GM18861 (cell line): Measurements from ENCODE around the gene THBS3.
"Not testable (repeated sequence)": the region's sequence is repeated elsewhere in the genome, so short reads cannot be mapped to it uniquely, and the experiment has no call there.

ENCODE experiments used
- ATAC-seq: cut with Tn5 transposase; IDR thresholded peaks from one replicate; pipeline ENCODE4 v1.9.1; 2021; ENCODE audit not compliant: unreplicated experiment

The THBS3 gene

GRCh38 chr1:155191904-155192303 lies 15.8 kb downstream of the THBS3 start:
- ATAC-seq = no peak

- ATAC-seq = not testable (repeated sequence)
Measured at GRCh38 chr1:155189926-155190325, 17.8 kb downstream of the THBS3 start.

GRCh38 chr1:155188268-155188667 lies 19.4 kb downstream of the THBS3 start:
- no peak for ATAC-seq

GRCh38 chr1:155187456-155187891 lies 20.2 kb downstream of the THBS3 start:
- no peak for ATAC-seq

- ATAC-seq = no peak
Measured at GRCh38 chr1:155186794-155187455, 20.8 kb downstream of the THBS3 start.

- no peak for ATAC-seq
Measured at GRCh38 chr1:155186067-155186793, 21.5 kb downstream of the THBS3 start.

GRCh38 chr1:155185783-155186066 lies 22.0 kb downstream of the THBS3 start:
- no peak for ATAC-seq

GRCh38 chr1:155184835-155185782 lies 22.6 kb downstream of the THBS3 start:
- ATAC-seq = peak; percentile 82

- ATAC-seq = no peak
Measured at GRCh38 chr1:155184351-155184811, 23.3 kb downstream of the THBS3 start.

- no peak for ATAC-seq
Measured at GRCh38 chr1:155183775-155184221, 23.9 kb downstream of the THBS3 start.

- no peak for ATAC-seq
Measured at GRCh38 chr1:155182052-155182550, 25.6 kb downstream of the THBS3 start.

- ATAC-seq = no peak
Measured at GRCh38 chr1:155181371-155182051, 26.2 kb downstream of the THBS3 start.

GRCh38 chr1:155179112-155180031 lies 28.3 kb downstream of the THBS3 start:
- no peak for ATAC-seq

- ATAC-seq = no peak
Measured at GRCh38 chr1:155178441-155179111, 29.1 kb downstream of the THBS3 start.

GRCh38 chr1:155177918-155178281 lies 29.8 kb downstream of the THBS3 start:
- ATAC-seq = no peak

- ATAC-seq = no peak
Measured at GRCh38 chr1:155177192-155177917, 30.3 kb downstream of the THBS3 start.

- no peak for ATAC-seq
Measured at GRCh38 chr1:155176544-155177071, 31.1 kb downstream of the THBS3 start.

- ATAC-seq = no peak
Measured at GRCh38 chr1:155175927-155176371, 31.7 kb downstream of the THBS3 start.
